Skin epidermis (tissue), 12 donors: ENCODE results near the gene NUDT14.

Experiments used
- H3K27ac ChIP-seq, 21 experiments: fragments of 200-600 bp; sonication (generic) in 11 of 21; one replicate each; pipeline ENCODE4 v1.5.0; 2020; ENCODE audit warnings: mild to moderate bottlenecking in 3 of 21, inconsistent platforms in 2 of 21, moderate library complexity in 2 of 21
- H3K4me3 ChIP-seq, 7 experiments: fragments of 200-600 bp; sonication (generic) in 2 of 7; one replicate each; pipeline ENCODE4 v1.5.0; 2020; ENCODE audit warnings: inconsistent platforms in 2 of 7, mild to moderate bottlenecking in 2 of 7, moderate library complexity in 1 of 7

The NUDT14 gene

DNA sequence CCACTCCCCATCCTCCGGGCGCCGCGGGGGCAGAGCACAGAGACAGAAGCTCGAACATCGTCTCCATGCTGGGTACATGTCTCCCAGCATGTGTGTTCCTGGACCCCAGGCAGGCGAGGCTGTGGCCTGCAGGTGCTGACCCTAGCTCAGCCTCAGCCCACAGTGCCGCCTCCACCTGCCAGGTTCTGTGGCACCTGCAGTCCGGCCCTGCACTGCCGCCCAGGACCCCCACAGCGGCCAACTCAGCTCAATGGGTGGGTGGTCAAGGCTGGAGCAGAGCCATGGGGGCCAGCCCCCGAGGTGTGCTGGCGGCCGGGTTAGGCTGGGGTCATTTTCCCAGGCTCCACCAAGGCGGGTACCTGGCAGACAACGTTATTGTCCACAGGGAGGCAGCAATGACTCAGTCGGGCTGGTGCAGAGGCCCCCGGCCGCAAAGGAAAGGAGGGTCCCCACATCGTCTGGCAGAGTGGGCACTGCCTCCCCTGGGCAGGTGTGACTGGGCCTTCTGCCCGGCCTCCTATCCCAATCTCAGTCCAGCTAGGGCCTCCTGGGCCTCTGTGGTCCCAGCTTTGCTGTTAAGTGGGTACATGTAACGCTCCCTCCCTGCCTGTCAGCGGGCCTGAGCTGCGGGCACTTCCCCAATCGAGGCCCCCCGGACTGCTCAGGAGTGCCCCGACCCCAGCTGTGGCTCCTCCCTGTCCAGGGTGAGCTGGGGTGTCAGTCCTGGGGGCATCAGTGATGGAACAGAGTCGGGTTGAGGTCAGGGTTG is 20.2 kb upstream of the NUDT14 start:
- peak overlapping the region in 9 of 21 experiments; percentile 3 to 70 (median 42) for H3K27ac ChIP-seq
- H3K4me3 ChIP-seq = no peak overlapping the region

DNA sequence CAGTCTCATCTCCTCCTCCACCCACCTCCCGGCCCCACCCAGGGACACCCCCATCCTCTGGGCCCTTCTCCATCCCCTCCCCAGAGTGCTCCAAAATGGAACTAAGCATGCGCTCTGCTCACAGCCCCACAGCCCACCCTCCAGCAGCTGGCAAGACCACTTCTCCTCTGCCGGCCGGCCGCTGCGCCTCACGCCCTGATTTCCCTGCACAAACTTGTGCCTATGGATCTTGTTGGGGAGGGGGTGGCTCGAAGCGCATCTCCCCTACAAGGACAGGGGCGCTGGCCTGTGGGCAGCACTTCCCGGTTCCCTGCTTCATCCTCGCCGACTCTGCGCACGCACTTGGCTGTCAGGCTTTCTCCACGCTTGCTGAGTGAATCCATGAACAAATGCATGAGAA is 19.5 kb upstream of the NUDT14 start:
- H3K4me3 ChIP-seq = no peak overlapping the region
- H3K27ac ChIP-seq = no peak overlapping the region

DNA sequence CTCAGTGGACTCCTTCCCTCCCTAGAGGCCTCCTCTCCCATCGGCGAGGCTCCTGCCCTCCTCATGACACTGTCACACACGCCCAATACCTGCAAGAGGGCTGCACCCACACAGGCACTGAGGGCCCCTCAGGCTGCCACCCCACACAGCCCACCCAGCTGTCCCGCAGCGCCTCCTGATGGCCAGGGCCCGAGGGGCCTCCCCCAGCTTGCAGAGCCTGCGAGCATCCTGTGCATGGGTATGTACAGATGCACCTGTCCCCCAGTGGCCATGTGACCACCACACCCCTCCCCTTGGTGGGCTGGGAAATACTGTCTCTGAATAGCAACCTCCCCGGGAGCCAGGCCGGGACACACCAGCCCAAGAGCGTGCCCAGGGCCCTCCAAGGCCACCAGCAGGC is 19.0 kb upstream of the NUDT14 start:
- no peak overlapping the region for H3K27ac ChIP-seq
- H3K4me3 ChIP-seq = no peak overlapping the region

DNA sequence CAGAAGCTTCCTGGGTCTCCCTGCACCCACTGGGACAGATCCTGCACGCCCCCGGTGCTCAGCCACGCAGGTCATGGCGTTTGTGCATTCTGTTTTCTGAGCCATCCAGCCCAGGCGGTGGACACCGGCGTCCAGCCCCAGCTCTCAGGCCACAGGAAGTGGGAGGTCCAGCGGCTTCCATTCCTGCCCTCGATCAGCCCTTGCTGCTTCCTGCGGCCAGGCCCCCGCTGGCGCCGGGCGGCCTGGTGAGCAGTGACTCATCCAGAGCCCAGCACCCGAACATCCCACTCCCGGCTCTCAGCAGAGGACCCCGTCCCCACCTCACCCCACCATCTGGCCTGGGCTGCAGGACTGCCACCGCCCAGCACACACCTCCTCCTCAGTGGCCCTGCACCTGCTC is 18.0 kb upstream of the NUDT14 start:
- Histone ChIP-seq H3K4me3 (no peak overlapping the region), H3K27ac (peak overlapping the region in 7 of 21 experiments; percentile 34 to 85 (median 50))

DNA sequence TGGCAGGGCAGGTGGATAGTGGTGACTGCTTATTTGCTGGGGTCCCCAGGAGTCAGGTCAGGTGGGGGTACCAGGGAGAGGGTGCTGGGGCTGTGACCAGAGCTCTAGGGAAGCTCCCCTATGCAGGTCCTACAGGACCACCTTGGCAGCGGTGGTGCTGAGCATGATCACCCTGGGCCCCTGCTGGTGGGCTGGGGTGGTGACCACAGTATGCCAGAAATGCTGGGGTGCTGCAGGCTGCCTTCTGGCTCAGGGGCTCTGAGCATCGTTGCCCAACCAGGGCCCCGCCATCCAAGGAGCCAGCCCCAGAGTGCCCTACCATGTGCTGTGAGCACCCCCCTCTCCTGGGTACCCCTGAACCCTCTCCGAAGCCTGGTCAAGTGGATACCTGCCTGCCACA is 17.5 kb upstream of the NUDT14 start:
- Histone ChIP-seq H3K27ac (peak overlapping the region in 9 of 21 experiments; percentile 16 to 85 (median 46)), H3K4me3 (no peak overlapping the region)

DNA sequence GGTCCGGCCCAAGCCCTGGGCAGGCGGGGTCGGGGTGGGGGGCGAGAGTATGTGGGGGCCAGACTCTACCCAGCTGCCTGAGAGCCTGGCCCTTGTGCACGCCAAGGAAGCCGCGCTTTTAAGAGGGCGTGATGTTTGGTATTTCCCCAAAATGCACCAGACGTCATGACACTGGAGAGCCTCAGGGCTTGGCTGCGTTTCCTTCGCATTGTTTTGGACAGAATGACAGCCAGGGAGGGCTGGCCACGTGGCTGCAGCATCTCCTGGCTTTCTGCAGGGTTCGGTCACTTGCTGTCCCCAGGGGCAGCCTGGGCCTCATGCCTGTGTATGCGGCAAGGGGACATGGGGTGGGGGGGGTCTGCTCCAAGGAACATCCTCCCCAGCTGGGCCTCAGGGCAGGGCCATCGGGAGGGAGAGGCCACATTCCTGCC is 16.1 kb upstream of the NUDT14 start:
- H3K27ac ChIP-seq = peak overlapping the region in 10 of 21 experiments; percentile 9 to 85 (median 46)
- H3K4me3 ChIP-seq = no peak overlapping the region

DNA sequence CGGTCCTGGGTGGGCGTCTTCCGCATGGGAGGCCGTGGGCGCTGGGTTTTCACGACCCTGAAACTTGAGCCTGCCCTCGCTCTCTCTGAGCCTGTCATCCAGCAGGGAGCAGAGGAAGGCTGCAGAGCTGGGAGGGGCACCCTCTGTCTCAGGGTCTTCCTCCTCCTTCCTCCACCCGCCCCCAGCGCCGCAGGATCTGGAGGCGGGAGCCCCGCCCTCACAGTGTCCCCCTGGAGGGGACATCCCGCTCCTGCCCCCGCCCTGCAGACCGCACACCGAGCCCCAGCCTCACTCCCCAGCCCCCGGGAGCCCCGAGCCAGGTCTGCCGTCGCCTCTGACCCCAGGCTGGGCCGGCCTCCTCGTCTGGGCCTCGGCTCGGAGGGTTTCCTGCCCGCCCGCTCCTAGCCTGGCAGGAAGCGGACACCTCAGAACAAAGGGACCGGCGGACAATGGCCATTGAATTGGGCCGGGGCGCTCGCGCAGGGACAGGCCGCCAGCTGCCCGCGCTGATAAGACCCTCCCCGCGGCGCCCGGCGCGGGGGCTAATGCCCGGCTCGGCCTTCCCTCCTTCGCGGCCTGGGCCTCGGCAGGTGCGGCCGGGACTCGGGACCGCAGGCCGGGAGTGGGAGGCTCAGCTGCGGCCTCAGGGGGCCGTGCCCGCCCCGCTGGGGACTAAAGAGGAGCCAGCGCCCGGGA is 15.3 kb upstream of the NUDT14 start:
- Histone ChIP-seq H3K27ac (peak overlapping the region in 17 of 21 experiments; percentile 4 to 85 (median 41)), H3K4me3 (no peak overlapping the region)

DNA sequence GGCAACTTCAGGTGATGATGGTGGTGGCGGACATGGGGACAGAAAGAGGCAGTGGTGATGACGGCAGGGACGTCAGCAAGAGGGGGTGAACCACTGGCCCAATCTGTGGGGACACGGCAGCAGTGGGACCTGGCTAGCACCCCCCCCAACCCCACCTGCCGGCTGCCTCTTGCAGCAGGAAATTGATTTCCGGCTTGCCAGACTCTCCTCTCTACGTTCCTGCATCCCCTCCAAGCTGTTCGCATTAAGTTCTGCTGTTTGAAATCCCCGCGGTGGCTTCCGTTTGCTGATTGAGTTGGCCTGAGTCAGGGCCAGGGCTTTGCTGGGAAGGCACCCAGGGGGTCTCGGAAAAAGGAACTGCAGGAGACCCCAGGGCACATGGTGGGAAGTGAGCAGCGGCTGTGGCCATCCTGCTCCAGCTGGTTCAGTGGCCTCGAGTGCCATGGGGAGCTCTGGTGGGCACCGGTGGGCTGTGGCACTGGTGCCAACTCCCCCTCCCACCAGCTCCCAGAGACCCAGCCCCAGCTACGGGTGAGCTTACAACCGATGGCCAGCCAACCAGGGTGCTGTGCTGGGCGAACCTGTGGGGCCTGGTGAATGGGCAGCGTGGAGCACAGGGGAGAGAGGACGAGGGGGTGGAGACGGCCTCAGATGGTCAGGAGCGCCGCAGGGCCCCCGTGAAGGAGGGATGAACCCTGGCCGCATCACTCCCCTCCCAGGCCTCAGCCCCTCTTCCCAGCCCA is 14.6 kb upstream of the NUDT14 start:
- H3K27ac ChIP-seq = peak overlapping the region in 13 of 21 experiments; percentile 4 to 85 (median 34)
- H3K4me3 ChIP-seq = no peak overlapping the region

DNA sequence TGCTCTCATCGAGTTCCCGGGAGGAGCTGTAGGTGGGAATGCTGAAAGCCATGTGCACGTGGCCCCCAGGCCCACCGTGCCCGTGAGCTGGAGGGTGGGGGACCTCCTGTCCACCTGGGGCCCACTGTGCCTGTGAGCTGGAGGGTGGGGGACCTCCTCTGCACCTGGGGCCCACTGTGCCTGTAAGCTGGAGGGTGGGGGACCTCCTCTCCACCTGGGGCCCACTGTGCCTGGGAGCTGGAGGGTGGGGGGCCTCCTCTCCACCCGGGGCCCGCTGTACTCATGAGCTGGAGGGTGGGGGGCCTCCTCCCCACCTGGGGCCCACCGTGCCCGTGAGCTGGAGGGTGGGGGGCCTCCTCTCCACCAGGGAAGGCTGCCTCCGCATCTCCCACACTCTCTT is 13.9 kb upstream of the NUDT14 start:
- H3K4me3 ChIP-seq = no peak overlapping the region
- H3K27ac ChIP-seq = peak overlapping the region in 7 of 21 experiments; percentile 2 to 85 (median 25)

DNA sequence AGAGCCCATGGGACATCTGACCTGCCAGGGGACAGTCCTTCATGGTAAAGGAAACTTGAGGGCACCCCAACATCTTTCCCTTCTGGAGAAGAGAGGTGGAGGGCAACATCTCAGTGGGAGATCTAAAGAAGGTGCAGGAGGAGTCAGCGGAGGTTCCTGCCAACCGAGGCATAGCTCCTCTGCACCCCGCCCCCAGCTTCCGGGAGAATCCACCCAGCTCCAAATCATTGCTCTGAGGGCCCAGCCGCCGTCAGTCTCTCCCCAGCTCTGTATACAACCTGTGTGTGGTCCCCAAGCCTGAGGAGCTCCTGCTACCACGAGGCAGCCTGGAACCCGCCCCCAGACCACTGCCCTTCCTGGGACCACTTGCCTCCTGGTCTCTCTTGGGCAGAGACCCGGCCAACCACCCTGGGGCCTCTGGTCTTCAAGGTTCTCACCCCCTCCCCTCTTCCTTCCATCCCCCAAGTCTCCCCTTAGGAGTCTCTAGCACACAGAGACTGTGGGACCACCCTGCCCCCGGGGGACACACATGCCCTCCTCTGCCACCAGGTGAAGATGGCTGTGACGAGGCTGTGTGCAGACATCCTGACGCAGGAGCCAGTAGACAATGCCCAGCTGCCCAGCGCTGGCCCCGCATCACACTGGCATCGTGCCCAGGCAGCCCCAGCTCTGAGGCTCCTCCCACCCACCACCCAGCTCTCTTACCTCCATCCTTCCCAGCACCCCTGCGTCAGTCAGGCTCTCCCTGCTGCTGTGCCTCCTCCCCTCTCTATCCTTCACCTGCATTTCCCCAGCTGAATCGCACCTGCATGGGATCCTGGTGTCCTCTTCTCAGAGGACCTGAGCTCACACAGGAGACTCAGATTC is 13.0 kb upstream of the NUDT14 start:
- Histone ChIP-seq H3K4me3 (no peak overlapping the region), H3K27ac (peak overlapping the region in 10 of 21 experiments; percentile 16 to 85 (median 56))

DNA sequence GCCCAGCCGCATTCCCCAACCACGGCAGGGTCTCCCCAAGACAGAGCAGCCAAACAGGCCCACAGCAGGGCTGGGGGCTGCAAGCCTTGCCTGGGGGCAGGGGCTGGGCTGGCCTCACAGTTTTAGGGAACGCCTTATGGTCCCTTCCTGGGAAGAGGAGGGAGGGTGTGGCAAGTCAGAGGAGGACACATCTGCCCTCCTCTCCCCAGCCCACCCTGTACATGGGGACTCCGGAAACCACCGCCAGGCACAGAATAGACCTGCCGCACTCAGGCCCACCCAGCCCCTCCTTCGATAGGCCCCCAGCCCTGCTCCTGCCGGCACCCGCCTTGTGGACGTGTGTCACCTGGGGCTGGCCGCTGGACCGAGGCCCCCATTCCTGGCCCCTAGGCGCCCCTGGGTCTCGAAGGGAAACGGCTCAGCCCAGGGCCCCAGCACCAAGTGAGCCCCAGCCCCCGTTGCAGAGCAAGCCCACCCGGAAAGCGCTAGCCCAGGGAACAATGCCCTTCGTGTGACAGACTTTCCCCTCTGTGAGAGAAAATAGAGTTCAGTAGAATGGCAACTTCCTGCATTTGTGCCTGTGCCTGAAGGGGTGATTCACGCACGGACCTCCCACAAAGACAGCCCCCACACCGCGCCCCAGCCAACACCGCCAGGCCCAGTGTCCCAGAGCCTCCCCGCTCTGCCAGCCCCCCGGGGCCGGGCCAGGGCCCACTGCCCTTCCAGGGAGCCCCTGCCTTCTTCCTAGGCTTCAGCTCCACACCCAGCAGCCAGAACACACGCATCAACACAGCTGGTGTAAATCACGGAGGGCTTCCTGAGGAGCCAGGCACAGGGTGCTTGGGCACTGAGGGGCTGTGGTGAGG is 12.0 kb upstream of the NUDT14 start:
- H3K4me3 ChIP-seq = no peak overlapping the region
- H3K27ac ChIP-seq = peak overlapping the region in 15 of 21 experiments; percentile 10 to 85 (median 54)

DNA sequence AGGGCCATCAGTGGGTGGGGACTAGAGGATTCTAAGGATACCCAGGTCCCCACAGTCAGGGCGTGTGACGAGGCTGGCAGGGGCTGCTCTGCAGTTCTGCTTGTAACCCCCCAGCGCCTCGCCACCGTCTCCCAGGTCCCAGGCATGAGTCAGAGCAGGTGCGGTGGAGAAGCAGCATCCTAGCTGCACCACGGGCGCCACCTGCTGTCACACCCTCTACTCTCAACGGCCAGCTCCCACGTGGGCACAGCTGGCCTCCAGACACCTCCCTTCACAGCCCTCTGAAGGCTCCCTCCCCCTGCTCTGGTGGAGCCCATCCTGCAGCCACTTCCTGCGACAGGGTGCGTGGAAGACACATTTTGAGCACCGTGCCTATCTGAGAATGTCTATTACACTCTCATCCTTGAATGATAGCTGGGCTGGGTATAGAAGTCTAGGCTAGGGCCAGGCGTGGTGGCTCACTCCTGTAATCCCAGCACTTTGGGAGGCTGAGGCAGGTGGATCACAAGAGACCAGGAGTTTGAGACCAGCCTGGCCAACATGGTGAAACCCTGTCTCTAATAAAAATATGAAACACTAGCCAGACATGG is 6.9 kb upstream of the NUDT14 start:
- H3K4me3 ChIP-seq = no peak overlapping the region
- H3K27ac ChIP-seq = no peak overlapping the region

DNA sequence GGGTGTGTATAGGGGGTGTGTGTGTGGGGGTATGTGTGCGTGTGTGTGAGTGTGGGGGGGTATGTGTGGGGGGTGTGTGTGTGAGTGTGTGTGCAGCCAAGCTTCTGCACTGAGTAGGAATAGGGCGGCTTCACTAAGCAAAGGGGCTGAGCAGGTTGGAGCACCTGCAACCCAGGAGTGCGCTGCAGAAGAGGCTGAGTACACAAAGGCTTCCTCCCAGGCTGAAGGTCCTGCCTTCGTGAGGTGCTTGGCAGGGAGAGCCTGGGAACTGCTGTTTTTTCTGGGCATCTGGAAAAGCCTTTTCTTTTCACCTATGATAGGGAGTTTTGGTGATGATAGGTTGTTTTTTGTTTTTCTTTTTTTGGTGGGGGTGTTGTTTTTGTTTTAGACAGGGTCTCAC is 6.0 kb upstream of the NUDT14 start:
- Histone ChIP-seq H3K27ac (no peak overlapping the region), H3K4me3 (no peak overlapping the region)

DNA sequence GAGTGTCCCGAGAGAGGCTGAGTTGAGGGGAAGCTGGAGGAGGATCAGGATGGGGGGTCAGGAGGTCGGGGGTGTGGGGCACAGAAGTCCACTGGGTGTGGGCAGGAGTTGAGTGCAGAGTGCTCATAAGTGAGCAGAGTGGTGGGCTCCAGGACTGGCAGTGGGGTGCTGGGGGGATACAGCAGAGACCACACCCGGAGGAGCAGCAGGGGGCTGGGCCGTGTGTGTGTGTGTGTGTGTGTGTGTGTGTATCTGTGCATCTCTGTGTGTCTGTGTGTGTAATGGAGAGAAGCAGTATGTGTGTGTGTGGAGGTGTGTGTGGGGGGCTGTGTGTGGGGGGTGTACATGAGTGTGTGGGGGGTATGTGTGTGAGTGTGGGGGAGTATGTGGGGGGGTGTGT is 4.9 kb upstream of the NUDT14 start:
- Histone ChIP-seq H3K27ac (no peak overlapping the region), H3K4me3 (no peak overlapping the region)

DNA sequence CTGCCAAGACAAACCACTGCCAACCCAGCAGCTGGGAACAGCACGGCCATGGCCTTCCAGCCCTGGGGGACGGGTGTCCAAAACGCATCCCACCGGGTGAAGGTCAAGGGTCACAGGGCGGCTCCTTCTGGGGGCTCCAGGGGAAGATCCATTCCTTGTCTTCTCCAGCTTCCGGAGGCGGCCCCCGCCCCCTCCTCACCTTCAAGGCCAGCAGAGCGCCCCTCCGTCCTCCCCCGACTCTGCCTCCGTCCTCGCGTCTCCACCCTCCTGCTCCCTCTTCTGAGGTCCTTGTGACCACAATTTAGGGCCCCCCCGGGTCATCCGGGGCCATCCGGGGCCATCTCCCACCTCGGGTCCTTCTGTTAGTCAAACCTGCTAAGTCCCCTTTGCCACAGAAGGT is 3.9 kb upstream of the NUDT14 start:
- no peak overlapping the region for H3K4me3 ChIP-seq
- no peak overlapping the region for H3K27ac ChIP-seq

DNA sequence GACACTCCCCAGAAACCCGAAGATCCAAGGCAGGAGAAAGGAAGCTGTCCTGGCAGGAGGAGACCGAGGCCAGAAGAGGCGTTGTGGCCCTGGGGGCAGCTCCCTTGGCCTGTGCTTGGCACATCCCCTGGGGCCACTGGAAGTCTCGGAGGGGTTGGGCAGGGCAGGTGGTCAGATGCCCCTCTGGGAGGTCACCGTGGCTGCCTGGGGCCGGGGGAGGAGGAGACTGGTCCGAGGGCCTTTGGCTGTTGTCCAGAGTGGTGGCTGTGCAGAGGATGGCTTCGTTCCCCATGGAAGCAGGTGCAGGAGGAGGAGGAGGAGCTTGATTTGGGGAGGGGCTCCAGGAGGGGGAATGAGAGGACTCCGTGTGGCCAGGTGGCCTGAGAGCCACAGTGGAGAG is 3.3 kb upstream of the NUDT14 start:
- no peak overlapping the region for H3K27ac ChIP-seq
- H3K4me3 ChIP-seq = no peak overlapping the region

DNA sequence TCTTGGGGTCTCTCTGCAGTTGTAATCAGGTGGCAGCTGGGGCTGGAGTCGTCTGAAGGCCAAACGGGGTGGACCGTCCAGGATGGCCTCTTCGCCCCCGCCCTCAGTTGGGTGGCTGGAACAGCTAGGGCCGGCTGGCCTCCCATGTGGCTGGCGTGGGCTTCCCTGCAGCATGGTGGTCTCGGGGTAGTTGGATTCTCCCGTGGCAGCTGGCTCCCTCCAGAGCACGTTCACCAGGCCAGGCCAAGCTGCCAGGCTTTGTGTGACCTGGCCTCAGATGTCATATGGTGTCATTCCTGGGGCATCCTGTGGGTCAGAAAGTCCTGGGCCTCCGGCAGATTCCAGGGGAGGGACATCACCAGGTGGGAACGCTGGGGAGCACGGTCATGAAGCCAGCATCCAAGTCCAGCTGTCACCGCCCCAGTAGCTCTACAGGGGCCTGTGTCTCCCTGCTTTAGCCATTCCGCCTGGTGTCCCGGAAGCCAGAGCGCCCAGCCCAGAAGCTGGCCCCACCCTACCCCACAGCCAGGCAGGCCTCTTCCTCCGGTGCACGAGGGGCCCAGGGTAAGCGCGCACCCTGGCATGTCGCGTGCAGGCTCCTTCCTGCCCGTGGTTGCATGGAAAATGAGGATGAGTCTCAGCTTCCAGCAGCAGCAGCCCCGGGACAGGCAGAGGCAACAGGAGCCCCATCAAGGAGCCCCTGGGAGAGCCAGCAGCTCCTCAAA is 1.3 kb upstream of the NUDT14 start:
- Histone ChIP-seq H3K4me3 (no peak overlapping the region), H3K27ac (no peak overlapping the region)
